22Rv1 (cell line): ENCODE data around the gene DYRK1A.
A peak's percentile ranks its signal among the peaks of the same experiment; 100 is the strongest.

Source experiments
- H3K27ac ChIP-seq: fragments of 450-650 bp; 2 replicates; pipeline ENCODE4 v1.5.1; 2017
- ZFX ChIP-seq: fragments of 450-650 bp; IDR thresholded peaks from 2 replicates; pipeline ENCODE4 v1.6.1; 2017; ENCODE audit warnings: antibody characterized with exemption, borderline replicate concordance
- TF ChIP-seq, protein P1 (sequence below): fragments of 450-650 bp; IDR thresholded peaks from 2 replicates; pipeline ENCODE4 v1.5.1; 2017; ENCODE audit warnings: mild to moderate bottlenecking

The DYRK1A gene

DNA sequence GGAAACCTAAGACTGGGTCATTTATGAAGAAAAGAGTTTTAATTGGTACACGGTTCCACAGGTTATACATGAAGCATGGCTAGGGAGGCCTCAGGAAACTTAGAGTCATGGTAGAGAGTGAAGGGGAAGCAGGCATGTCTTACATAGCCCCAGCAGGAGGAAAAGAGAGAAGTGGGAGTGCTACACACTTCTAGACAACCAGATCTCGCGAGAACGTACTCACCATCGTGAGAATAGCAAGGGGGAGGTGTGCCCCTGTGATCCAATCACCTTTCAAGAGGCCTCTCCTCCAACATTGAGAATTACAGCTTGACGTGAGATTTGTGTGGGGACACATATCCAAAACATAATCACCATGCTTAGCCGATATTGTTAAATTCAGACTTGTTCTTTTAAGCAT, 62.8 kb downstream of the DYRK1A start:
- no peak for TF ChIP-seq ZFX
- TF ChIP-seq, protein P1, sequence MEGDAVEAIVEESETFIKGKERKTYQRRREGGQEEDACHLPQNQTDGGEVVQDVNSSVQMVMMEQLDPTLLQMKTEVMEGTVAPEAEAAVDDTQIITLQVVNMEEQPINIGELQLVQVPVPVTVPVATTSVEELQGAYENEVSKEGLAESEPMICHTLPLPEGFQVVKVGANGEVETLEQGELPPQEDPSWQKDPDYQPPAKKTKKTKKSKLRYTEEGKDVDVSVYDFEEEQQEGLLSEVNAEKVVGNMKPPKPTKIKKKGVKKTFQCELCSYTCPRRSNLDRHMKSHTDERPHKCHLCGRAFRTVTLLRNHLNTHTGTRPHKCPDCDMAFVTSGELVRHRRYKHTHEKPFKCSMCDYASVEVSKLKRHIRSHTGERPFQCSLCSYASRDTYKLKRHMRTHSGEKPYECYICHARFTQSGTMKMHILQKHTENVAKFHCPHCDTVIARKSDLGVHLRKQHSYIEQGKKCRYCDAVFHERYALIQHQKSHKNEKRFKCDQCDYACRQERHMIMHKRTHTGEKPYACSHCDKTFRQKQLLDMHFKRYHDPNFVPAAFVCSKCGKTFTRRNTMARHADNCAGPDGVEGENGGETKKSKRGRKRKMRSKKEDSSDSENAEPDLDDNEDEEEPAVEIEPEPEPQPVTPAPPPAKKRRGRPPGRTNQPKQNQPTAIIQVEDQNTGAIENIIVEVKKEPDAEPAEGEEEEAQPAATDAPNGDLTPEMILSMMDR, result no peak
- H3K27ac ChIP-seq, result no peak overlapping the region

DNA sequence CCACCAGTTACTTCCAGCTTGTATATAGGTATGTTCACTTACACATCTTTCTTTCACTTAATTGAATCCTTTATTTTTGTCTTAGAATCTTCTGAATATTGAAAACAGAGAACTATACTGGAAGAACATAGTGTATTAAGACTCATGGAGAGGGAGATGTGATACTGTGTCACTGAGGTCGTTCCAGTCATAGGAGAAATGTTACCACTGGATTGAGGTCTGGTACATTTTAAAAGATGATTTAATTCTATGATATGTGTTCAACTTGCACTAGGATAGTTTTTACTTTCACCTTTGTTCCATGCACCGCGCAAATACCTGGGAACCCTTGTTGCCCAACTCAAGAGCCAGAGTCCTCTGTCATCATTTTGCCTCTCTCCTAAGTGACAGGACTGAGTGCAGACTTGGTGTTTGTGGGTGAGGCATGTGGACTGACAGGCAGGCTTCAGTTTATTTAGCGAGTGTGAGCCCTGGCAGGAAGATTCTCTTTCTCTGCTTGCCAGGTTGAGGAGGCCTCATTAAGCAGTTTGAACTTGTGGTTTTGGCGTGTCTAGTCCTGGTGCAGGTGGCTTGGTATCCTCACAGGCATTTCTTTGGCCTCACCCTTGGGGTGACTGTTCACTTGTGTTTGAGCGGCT, 63.7 kb downstream of the DYRK1A start:
- no peak for TF ChIP-seq ZFX

DNA sequence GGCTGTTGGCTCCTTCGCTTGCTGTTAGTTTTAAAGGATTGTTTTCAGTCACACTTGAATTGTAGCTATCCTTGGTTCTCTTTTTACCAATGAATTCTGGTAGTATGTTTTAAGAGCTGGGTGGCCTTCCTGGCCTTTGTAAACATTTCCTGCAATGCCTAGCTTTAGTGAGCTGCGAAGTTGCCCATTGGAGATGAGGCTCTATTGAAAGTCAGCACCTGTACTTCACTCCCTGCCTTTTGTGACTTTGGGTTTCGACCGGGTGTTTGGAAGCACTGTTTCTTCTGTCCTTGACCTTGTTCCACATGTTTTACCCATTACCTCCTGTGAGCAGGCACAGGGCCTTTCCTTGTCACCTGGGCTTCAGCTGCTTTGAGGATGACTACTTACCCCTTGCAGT, 64.7 kb downstream of the DYRK1A start:
- no peak overlapping the region for H3K27ac ChIP-seq
- no peak for TF ChIP-seq ZFX
- TF ChIP-seq, protein P1, result no peak

More for the DNA sequence above, 63.7 kb downstream of the DYRK1A start:
- H3K27ac ChIP-seq, result no peak overlapping the region

DNA sequence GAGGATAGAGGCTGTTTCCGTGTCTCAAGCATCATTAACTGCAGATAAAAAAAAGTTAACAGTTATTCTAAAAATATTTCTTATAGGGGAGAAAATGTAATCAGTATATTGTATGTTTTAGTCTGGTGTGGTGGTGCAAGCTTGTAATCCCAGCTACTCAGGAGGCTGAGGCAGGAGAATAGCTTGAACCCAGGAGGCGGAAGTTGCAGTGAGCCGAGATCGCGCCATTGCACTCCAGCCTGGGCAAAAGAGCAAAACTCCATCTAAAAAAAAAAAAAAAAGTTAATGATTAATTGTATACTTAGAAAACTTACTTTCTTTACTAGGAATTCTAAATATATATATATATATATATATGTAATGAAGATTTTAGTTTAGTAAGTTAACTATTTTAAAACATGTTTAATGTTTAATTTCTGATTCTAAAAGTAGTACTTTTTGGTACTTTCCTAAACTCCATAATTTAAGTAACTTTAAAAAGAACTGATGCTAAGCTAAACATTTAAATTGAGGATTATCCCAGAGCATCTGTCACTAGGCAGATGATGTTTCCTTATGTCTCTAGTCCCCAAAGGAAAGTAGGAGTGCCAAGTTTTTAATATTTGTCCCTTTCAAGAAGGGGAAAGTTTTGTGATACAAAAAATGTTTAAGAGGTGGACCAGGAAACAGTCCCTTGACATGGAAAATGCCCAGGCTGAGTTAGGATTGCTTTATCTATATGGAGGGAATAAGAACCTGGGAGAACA, 66.3 kb downstream of the DYRK1A start:
- TF ChIP-seq, protein P1, result no peak
- TF ChIP-seq ZFX, result no peak
- no peak overlapping the region for H3K27ac ChIP-seq

DNA sequence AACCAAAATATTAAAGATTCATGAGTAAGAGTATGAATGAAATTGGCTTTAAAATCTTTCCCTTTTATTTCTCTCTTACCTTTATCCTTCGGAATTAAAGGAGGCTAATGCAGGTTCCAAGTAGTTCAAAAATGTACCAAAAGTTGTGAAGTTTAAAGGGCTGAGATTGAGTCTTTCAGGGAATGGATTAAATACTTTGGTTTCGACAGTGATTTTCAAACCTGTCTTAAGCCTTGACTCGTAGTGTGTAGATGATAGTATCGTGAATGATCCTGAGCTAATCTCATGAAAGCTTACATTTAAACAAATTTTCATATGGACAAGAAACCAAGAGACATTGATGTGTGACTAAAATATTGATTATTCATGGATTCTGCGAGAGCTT, 66.9 kb downstream of the DYRK1A start:
- no peak overlapping the region for H3K27ac ChIP-seq
- TF ChIP-seq, protein P1, result no peak
- no peak for TF ChIP-seq ZFX

DNA sequence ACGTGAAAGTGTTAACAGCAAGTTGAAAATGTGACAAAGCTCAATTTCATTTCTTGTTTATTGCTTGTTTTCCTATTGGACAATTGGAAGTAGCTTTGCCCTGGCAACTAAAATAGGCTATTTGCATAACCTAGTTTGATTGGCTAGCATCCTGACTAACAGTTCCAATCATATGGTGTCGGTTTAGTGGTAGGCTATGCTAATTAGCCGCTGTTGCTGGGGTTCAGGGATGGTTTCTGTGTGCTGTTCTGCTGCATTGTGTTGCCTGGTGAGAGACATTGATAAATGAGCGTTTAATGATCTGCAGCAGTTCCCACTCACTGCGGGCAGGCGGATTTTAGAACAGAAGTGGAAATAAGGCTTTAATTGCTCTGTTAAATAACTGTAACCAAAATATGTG, 68.5 kb downstream of the DYRK1A start:
- TF ChIP-seq, protein P1, result no peak
- TF ChIP-seq ZFX, result no peak
- peak overlapping the region; percentile 49 for H3K27ac ChIP-seq

DNA sequence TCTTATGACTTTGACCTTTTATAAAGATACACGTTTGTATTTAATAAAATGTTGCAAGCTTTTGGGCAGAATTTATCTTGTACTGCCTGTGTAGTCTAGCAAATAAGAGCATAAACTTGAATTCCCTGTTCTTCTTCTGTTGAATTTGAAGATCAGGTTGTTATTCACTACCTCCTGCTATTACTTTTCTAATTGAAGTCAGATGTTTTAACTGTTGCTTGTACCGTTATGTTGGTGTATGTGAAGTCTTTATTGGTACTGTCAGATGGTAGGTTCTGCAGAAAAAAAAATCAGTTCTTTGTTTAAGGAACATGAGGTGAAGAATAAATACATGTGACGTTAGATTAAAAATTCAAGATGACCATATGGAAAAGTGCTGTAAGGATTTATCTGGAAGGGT, 69.1 kb downstream of the DYRK1A start:
- H3K27ac ChIP-seq, result peak overlapping the region; percentile 49
- TF ChIP-seq ZFX, result no peak
- TF ChIP-seq, protein P1, result no peak

DNA sequence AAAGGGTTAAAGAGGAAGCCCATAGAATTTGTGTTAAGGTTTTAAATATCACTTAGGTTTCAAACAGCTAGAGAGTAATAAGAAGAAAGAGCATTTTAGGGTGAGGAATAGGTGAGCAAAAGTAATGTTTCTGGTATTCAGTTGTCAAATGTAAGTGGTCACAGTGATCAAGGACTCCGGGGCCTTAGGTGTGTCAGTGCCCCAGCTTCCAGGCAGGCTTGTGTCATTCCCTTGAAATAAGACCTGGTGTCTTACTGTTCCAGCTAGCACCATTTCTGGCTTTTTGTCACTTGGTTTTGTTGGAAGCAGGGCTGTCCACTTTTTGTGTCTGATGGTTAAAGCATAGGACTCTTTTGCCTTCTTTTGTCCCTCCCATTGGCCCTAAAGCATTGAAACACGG, 69.6 kb downstream of the DYRK1A start:
- TF ChIP-seq ZFX, result no peak
- TF ChIP-seq, protein P1, result no peak

More for the DNA sequence above, 69.6 kb downstream of the DYRK1A start:
- H3K27ac ChIP-seq, result peak overlapping the region; percentile 49; the same call in 1 of the 2 replicates
